ENCODE results near the gene RPS24. TPM values are rescaled to one million over a fixed set of nuclear protein-coding genes. Genes with fewer than 3 reads are reported as not detected.

RPS24 gene
- total and polyA plus RNA-seq, 10 of the 15 experiments (the other 5 are each of a cell fraction or from before 2014, with no cell fraction given): 1,343 to 7,285 (median 2,230) TPM

GRCh38 chr10:78029269-78030226 is 4.1 kb upstream of the RPS24 start, which contains the start of gene POLR3A (continued):
- TF ChIP-seq ATF2 (IDR thresholded peaks at IDR 0.05; ENCODE audit: low read length) (peak; percentile 48; the same call in 1 of the 2 replicates), BCL11A (IDR thresholded peaks at IDR 0.05; ENCODE audit: low read depth, low read length) (no peak), ZSCAN29 (IDR thresholded peaks at IDR 0.05) (no peak), CHD4 (IDR thresholded peaks at IDR 0.05) (no peak), SIN3A (IDR thresholded peaks at IDR 0.05; ENCODE audit: low read depth, low read length) (peak; percentile 86), CREB1 (IDR thresholded peaks at IDR 0.05; ENCODE audit: low read depth) (peak; percentile 60), CREM (IDR thresholded peaks at IDR 0.05; ENCODE audit: low read depth) (peak; percentile 45), E4F1 (IDR thresholded peaks at IDR 0.05; ENCODE audit: borderline replicate concordance, partially characterized antibody) (peak; percentile 84), CBX5 (IDR thresholded peaks at IDR 0.05; ENCODE audit: low read depth) (peak; percentile 75; the same call in 1 of the 2 replicates), NKRF (conservative IDR thresholded peaks at IDR 0.05) (0 out of 2 replicates have a peak, but pooled peaks have one; percentile 64), IRF3 (IDR thresholded peaks at IDR 0.05) (peak; percentile 55), RAD51 (IDR thresholded peaks at IDR 0.05) (peak; percentile 92), SIX5 (IDR thresholded peaks at IDR 0.05; ENCODE audit: low read depth, low read length, severe bottlenecking) (peak; percentile 43), FOXM1 (IDR thresholded peaks at IDR 0.05; ENCODE audit: low read depth, low read length) (peak; percentile 71; the same call in 1 of the 2 replicates), PRDM15 (CRISPR knock-in tag; IDR thresholded peaks at IDR 0.05) (no peak), USF2 (IDR thresholded peaks at IDR 0.05; ENCODE audit: borderline replicate concordance, low read depth, low read length) (peak; percentile 94), FOXK2 (IDR thresholded peaks at IDR 0.05) (no peak)

All from GM12878 (cell line).